Measurements from ENCODE around the gene ASMTL. TPM values are rescaled to one million over a fixed set of nuclear protein-coding genes. Genes with fewer than 3 reads are reported as not detected.

The ASMTL gene
- total and polyA plus RNA-seq, 2 of the 13 experiments (the other 11 are each of a cell fraction or from before 2014, with no cell fraction given) = 5.6 to 16.3 TPM

DNA sequence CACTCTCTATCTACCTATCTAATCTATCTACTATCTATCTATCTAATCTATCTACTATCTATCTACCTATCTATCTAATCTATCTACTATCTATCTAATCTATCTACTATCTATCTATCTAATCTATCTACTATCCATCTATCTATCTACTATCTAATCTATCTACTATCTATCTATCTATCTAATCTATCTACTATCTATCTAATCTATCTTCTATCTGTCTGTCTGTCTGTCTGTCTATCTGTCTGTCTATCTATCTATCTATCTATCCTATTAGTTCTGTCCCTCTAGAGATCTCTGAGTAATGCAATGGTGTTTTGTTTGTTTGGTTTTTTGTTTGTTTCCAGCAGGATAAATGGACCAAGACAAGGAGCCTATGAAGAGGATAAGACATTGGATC lies 9.4 kb upstream of the ASMTL start:
- Histone ChIP-seq H3K9me3 (ENCODE audit: low read length) (no peaks in the 10 kb centered on the region), H3K27ac (ENCODE audit: extremely low read length, insufficient read depth, low read length) (no peak overlapping the region), H3K4me1 (ENCODE audit: insufficient read depth, low read length) (no peaks in the 10 kb centered on the region), H3K4me2 (ENCODE audit: low read depth, low read length) (no peak overlapping the region), H3K9ac (ENCODE audit: insufficient read depth, low read depth, low read length) (no peak overlapping the region), H3K4me3 (replicated peaks in 1 of 3; ENCODE audit: insufficient read depth in 1 of 3, low read depth in 2 of 3, low read length in 3 of 3) (no peak overlapping the region), H3K27me3 (ENCODE audit: control insufficient read depth in 1 of 2, insufficient read depth in 2 of 2, low read length in 2 of 2) (no peaks in the 10 kb centered on the region), H3K79me2 (ENCODE audit: insufficient read depth, low read length) (no peaks in the 10 kb centered on the region), H3K36me3 (replicated peaks in 1 of 2; ENCODE audit: control insufficient read depth in 1 of 2, insufficient read depth in 2 of 2, low read length in 2 of 2) (no peaks in the 10 kb centered on the region), H2AFZ (ENCODE audit: low read length) (no peak overlapping the region), H4K20me1 (ENCODE audit: insufficient read depth, low read length) (no peaks in the 10 kb centered on the region)
- POLR2A ChIA-PET = no interaction called here
- ATAC-seq = no peak
- no peak for FAIRE-seq
- CTCF ChIA-PET (ENCODE audit: low intra/inter-chr PET ratio, low total read pairs) = no interaction called here
- intact Hi-C loops (cut with micrococcal nuclease; ENCODE audit: unreplicated experiment) (no loop called here), in situ Hi-C loops (cut with HindIII; ENCODE audit: extremely low pct_ligation_motif_present, low pct_unique_long_range_greater_than_20kb) (loop anchor here (25.0 kb wide), 1 partner anchor 1150 kb away; no protein-coding TSS in a partner anchor)
- DNase-seq (ENCODE audit: low spot score) = no peak
- TF ChIP-seq PHF5A (CRISPR knock-in tag; IDR thresholded peaks at IDR 0.05; ENCODE audit: low read depth, unreplicated experiment) = no peak
- TF ChIP-seq ZNF451 (CRISPR knock-in tag; IDR thresholded peaks at IDR 0.05) = no peak
- TF ChIP-seq SIN3B (IDR thresholded peaks at IDR 0.05; ENCODE audit: low read length) = no peak
- TF ChIP-seq, protein P1, sequence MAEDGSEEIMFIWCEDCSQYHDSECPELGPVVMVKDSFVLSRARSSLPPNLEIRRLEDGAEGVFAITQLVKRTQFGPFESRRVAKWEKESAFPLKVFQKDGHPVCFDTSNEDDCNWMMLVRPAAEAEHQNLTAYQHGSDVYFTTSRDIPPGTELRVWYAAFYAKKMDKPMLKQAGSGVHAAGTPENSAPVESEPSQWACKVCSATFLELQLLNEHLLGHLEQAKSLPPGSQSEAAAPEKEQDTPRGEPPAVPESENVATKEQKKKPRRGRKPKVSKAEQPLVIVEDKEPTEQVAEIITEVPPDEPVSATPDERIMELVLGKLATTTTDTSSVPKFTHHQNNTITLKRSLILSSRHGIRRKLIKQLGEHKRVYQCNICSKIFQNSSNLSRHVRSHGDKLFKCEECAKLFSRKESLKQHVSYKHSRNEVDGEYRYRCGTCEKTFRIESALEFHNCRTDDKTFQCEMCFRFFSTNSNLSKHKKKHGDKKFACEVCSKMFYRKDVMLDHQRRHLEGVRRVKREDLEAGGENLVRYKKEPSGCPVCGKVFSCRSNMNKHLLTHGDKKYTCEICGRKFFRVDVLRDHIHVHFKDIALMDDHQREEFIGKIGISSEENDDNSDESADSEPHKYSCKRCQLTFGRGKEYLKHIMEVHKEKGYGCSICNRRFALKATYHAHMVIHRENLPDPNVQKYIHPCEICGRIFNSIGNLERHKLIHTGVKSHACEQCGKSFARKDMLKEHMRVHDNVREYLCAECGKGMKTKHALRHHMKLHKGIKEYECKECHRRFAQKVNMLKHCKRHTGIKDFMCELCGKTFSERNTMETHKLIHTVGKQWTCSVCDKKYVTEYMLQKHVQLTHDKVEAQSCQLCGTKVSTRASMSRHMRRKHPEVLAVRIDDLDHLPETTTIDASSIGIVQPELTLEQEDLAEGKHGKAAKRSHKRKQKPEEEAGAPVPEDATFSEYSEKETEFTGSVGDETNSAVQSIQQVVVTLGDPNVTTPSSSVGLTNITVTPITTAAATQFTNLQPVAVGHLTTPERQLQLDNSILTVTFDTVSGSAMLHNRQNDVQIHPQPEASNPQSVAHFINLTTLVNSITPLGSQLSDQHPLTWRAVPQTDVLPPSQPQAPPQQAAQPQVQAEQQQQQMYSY (CRISPR knock-in tag; IDR thresholded peaks at IDR 0.05) = no peak
- TF ChIP-seq, protein P2, sequence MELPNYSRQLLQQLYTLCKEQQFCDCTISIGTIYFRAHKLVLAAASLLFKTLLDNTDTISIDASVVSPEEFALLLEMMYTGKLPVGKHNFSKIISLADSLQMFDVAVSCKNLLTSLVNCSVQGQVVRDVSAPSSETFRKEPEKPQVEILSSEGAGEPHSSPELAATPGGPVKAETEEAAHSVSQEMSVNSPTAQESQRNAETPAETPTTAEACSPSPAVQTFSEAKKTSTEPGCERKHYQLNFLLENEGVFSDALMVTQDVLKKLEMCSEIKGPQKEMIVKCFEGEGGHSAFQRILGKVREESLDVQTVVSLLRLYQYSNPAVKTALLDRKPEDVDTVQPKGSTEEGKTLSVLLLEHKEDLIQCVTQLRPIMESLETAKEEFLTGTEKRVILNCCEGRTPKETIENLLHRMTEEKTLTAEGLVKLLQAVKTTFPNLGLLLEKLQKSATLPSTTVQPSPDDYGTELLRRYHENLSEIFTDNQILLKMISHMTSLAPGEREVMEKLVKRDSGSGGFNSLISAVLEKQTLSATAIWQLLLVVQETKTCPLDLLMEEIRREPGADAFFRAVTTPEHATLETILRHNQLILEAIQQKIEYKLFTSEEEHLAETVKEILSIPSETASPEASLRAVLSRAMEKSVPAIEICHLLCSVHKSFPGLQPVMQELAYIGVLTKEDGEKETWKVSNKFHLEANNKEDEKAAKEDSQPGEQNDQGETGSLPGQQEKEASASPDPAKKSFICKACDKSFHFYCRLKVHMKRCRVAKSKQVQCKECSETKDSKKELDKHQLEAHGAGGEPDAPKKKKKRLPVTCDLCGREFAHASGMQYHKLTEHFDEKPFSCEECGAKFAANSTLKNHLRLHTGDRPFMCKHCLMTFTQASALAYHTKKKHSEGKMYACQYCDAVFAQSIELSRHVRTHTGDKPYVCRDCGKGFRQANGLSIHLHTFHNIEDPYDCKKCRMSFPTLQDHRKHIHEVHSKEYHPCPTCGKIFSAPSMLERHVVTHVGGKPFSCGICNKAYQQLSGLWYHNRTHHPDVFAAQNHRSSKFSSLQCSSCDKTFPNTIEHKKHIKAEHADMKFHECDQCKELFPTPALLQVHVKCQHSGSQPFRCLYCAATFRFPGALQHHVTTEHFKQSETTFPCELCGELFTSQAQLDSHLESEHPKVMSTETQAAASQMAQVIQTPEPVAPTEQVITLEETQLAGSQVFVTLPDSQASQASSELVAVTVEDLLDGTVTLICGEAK (IDR thresholded peaks at IDR 0.05) = no peak
- TF ChIP-seq, protein P2 (CRISPR knock-in tag; IDR thresholded peaks at IDR 0.05) = no peak
- no TSS peak for BruUV-seq (replicated peaks)
